Subcutaneous abdominal adipose tissue (tissue), 5 donors: ENCODE data around the gene LYST.

Experiments used
- H3K27ac ChIP-seq: one replicate; pipeline ENCODE4 v1.7.0; 2013; ENCODE audit warnings: low read depth, mild to moderate bottlenecking, inconsistent platforms, low read length, moderate library complexity
- H3K27me3 ChIP-seq, 5 donors: one replicate each; pipeline ENCODE4 v1.7.0; 2013; ENCODE audit warnings: low read length in 5 of 5, inconsistent platforms in 1 of 5; ENCODE audit not compliant: control insufficient read depth in 5 of 5, insufficient read depth in 4 of 5
- H3K36me3 ChIP-seq, 5 donors: one replicate each; pipeline ENCODE4 v1.7.0; 2013; ENCODE audit warnings: low read length in 5 of 5; ENCODE audit not compliant: control insufficient read depth in 5 of 5, insufficient read depth in 5 of 5
- H3K4me1 ChIP-seq, 5 donors: one replicate each; pipeline ENCODE4 v1.7.0; 2013; ENCODE audit warnings: low read length in 5 of 5, mild to moderate bottlenecking in 3 of 5, moderate library complexity in 1 of 5; ENCODE audit not compliant: control insufficient read depth in 5 of 5, insufficient read depth in 5 of 5
- H3K4me3 ChIP-seq, 5 donors: one replicate each; pipeline ENCODE4 v1.7.0; 2013; ENCODE audit warnings: low read length in 5 of 5, low read depth in 1 of 5
- H3K9ac ChIP-seq, 5 donors: one replicate each; pipeline ENCODE4 v1.7.0; 2013; ENCODE audit warnings: low read length in 5 of 5, mild to moderate bottlenecking in 4 of 5, moderate library complexity in 3 of 5
- H3K9me3 ChIP-seq, 5 donors: one replicate each; pipeline ENCODE4 v1.7.0; 2013; ENCODE audit warnings: low read length in 5 of 5; ENCODE audit not compliant: control insufficient read depth in 5 of 5
- donor health status: healthy.
- donor health status: healthy.
- donor health status: healthy.
- donor health status: healthy.
- donor health status: healthy.

Gene LYST

GRCh38 chr1:235739124-235739523 lies 127.6 kb downstream of the LYST start:
- Histone ChIP-seq H3K36me3 (peaks cover 9 to 46% (median 34%) of the 10 kb centered on the region in 5 donors), H3K4me3 (no peak overlapping the region), H3K9ac (no peak overlapping the region), H3K27ac (no peak overlapping the region), H3K9me3 (no peaks in the 10 kb centered on the region), H3K4me1 (peaks cover 0 to 13% (median 3%) of the 10 kb centered on the region in 5 donors), H3K27me3 (no peaks in the 10 kb centered on the region)

- Histone ChIP-seq H3K4me1 (peaks cover 0 to 13% (median 3%) of the 10 kb centered on the region in 5 donors), H3K4me3 (no peak overlapping the region), H3K9me3 (no peaks in the 10 kb centered on the region), H3K9ac (no peak overlapping the region), H3K27me3 (no peaks in the 10 kb centered on the region), H3K27ac (no peak overlapping the region), H3K36me3 (peaks cover 6 to 39% (median 34%) of the 10 kb centered on the region in 5 donors)
These were observed 129.0 kb downstream of the LYST start for GRCh38 chr1:235737751-235738150.

GRCh38 chr1:235736263-235736662 lies 130.4 kb downstream of the LYST start:
- H3K9ac ChIP-seq: no peak overlapping the region
- H3K9me3 ChIP-seq: no peaks in the 10 kb centered on the region
- H3K36me3 ChIP-seq: peaks cover 4 to 30% (median 25%) of the 10 kb centered on the region in 5 donors

GRCh38 chr1:235735621-235736020 lies 131.1 kb downstream of the LYST start:
- no peak overlapping the region for H3K4me3 ChIP-seq
- H3K4me1 ChIP-seq: peaks cover 0 to 13% (median 3%) of the 10 kb centered on the region in 5 donors
- H3K27me3 ChIP-seq: no peaks in the 10 kb centered on the region
- H3K36me3 ChIP-seq: peaks cover 8 to 32% (median 24%) of the 10 kb centered on the region in 5 donors
- no peak overlapping the region for H3K27ac ChIP-seq
- no peak overlapping the region for H3K9ac ChIP-seq
- H3K9me3 ChIP-seq: no peaks in the 10 kb centered on the region

More at GRCh38 chr1:235736263-235736662, 130.4 kb downstream of the LYST start:
- no peaks in the 10 kb centered on the region for H3K27me3 ChIP-seq
- no peak overlapping the region for H3K27ac ChIP-seq
- H3K4me3 ChIP-seq: no peak overlapping the region
- H3K4me1 ChIP-seq: peaks cover 0 to 13% (median 3%) of the 10 kb centered on the region in 5 donors

GRCh38 chr1:235734335-235734734 lies 132.4 kb downstream of the LYST start:
- H3K36me3 ChIP-seq: peaks cover 11 to 35% (median 25%) of the 10 kb centered on the region in 5 donors
- H3K27me3 ChIP-seq: no peaks in the 10 kb centered on the region
- no peak overlapping the region for H3K4me3 ChIP-seq
- no peak overlapping the region for H3K27ac ChIP-seq
- H3K4me1 ChIP-seq: peaks cover 0 to 5% (median 0%) of the 10 kb centered on the region in 5 donors
- no peaks in the 10 kb centered on the region for H3K9me3 ChIP-seq
- H3K9ac ChIP-seq: no peak overlapping the region

DNA sequence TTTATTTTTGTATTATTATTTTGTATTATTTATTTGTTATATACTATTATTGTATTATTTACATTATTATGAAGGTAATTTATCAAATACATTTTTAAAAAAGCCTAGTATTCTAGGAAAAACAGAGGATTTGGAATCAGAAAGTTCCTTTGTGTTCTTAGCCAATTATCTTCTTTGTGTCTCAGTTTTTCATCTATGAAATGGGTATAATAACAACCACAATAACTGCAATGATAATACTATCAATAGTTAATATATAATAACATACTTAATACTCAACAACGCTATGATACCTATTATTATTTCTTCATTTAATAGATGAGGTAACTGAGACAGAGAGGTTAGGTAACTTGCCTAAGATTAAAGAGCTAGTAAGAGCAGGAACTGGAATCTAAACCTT lies 136.7 kb downstream of the LYST start:
- no peaks in the 10 kb centered on the region for H3K9me3 ChIP-seq
- H3K27me3 ChIP-seq: no peaks in the 10 kb centered on the region
- H3K4me3 ChIP-seq: no peak overlapping the region
- H3K4me1 ChIP-seq: no peaks in the 10 kb centered on the region
- peaks cover 18 to 38% (median 29%) of the 10 kb centered on the region in 5 donors for H3K36me3 ChIP-seq
- no peak overlapping the region for H3K27ac ChIP-seq
- H3K9ac ChIP-seq: no peak overlapping the region

DNA sequence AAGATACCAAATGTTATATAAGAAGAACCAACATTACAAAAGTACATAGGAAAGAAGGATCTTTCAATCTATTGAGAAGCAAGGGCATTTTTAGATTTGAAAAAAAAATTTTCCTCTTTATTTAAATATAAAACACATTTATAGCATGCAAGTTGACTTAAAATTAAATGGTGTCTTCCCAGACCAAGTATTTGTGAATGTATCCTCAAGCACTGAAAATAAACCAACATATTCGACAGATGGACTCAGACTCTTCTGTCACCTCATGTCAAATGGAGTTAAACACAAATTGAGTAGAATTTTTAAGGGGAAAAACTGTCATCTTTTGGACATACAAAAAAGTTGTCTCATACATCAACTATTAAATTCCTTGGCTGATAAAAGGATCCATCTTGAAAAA lies 140.1 kb downstream of the LYST start:
- H3K27me3 ChIP-seq: no peaks in the 10 kb centered on the region
- peaks cover 42 to 59% (median 51%) of the 10 kb centered on the region in 5 donors for H3K36me3 ChIP-seq
- no peaks in the 10 kb centered on the region for H3K9me3 ChIP-seq
- no peak overlapping the region for H3K9ac ChIP-seq
- H3K27ac ChIP-seq: no peak overlapping the region
- no peak overlapping the region for H3K4me3 ChIP-seq
- H3K4me1 ChIP-seq: no peaks in the 10 kb centered on the region

GRCh38 chr1:235725434-235725833 lies 141.3 kb downstream of the LYST start:
- Histone ChIP-seq H3K9ac (no peak overlapping the region), H3K27ac (no peak overlapping the region), H3K9me3 (no peaks in the 10 kb centered on the region), H3K4me1 (no peaks in the 10 kb centered on the region), H3K4me3 (no peak overlapping the region), H3K36me3 (peaks cover 42 to 66% (median 57%) of the 10 kb centered on the region in 5 donors), H3K27me3 (no peaks in the 10 kb centered on the region)

GRCh38 chr1:235724730-235725129 lies 142.0 kb downstream of the LYST start:
- H3K9me3 ChIP-seq: no peaks in the 10 kb centered on the region
- H3K4me3 ChIP-seq: no peak overlapping the region
- no peak overlapping the region for H3K9ac ChIP-seq
- no peaks in the 10 kb centered on the region for H3K4me1 ChIP-seq
- H3K36me3 ChIP-seq: peaks cover 47 to 64% (median 56%) of the 10 kb centered on the region in 5 donors
- H3K27me3 ChIP-seq: no peaks in the 10 kb centered on the region
- no peak overlapping the region for H3K27ac ChIP-seq

DNA sequence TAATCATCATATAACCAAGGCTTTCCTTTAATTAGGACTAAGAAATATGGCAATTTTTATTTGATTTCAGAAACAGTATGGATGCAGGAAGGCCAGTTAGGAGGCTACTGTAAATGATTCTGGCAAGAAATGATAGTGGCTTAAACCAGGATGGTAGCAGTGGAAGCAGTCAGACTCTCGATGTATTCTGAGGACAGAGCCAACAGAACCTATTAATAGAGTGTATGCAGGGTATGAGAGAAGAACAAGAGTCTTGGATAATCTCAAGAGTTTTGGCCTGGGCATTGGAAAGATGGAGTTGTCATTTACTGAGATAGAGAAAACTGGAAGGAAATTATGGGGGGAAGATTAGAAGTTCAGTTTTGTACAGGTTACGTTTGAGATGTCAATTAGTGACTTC lies 143.8 kb downstream of the LYST start:
- Histone ChIP-seq H3K36me3 (peaks cover 34 to 61% (median 55%) of the 10 kb centered on the region in 5 donors), H3K27ac (no peak overlapping the region), H3K9me3 (no peaks in the 10 kb centered on the region)

More for the DNA sequence above, 143.8 kb downstream of the LYST start:
- Histone ChIP-seq H3K4me1 (no peaks in the 10 kb centered on the region), H3K27me3 (no peaks in the 10 kb centered on the region), H3K4me3 (no peak overlapping the region), H3K9ac (no peak overlapping the region)
